DND-41 (cell line): ENCODE measurements around the gene DEK.

Experiments
- ATAC-seq: fragments of 200-7000 bp; cut with Tn5 transposase; 3 replicates; pipeline ENCODE4 v1.9.1; 2021; ENCODE audit warnings: low read depth; ENCODE audit not compliant: insufficient read depth
- DNase-seq: peaks from one replicate; pipeline ENCODE4 v3.0.0-alpha.2; 2020
- H2AFZ ChIP-seq: 2 replicates; pipeline ENCODE4 v1.6.0; 2012; ENCODE audit warnings: low read depth, low read length
- H3K27ac ChIP-seq: 2 replicates; pipeline ENCODE4 v1.5.1; 2012; ENCODE audit warnings: low read length, inconsistent platforms
- H3K27me3 ChIP-seq: fragments of 200-600 bp; sonication (generic); 2 replicates; pipeline ENCODE4 v1.6.0; 2012; ENCODE audit warnings: low read length, mild to moderate bottlenecking, inconsistent platforms; ENCODE audit not compliant: insufficient read depth, poor library complexity
- H3K36me3 ChIP-seq: 2 replicates; pipeline ENCODE4 v1.5.1; 2012; ENCODE audit warnings: low read length, inconsistent platforms; ENCODE audit not compliant: insufficient read depth
- H3K4me1 ChIP-seq: 2 replicates; pipeline ENCODE4 v1.5.1; 2012; ENCODE audit warnings: mild to moderate bottlenecking, low read length; ENCODE audit not compliant: insufficient read depth
- H3K4me2 ChIP-seq: 2 replicates; pipeline ENCODE4 v1.6.0; 2012; ENCODE audit warnings: mild to moderate bottlenecking, moderate library complexity, low read length, inconsistent platforms; ENCODE audit not compliant: insufficient read depth
- H3K4me3 ChIP-seq, 2 experiments: fragments of 200-600 bp in 1 of 2; shearing (Covaris generic) in 1 of 2; 2 replicates each; pipeline ENCODE4 v1.5.1; 2012 to 2016; ENCODE audit warnings: inconsistent platforms in 2 of 2, low read length in 2 of 2, mild to moderate bottlenecking in 2 of 2, low read depth in 1 of 2, moderate library complexity in 1 of 2
- H3K79me2 ChIP-seq: 2 replicates; pipeline ENCODE4 v1.6.0; 2012; ENCODE audit warnings: low read length, inconsistent platforms; ENCODE audit not compliant: insufficient read depth
- H3K9ac ChIP-seq: 2 replicates; pipeline ENCODE4 v1.6.0; 2012; ENCODE audit warnings: low read depth, mild to moderate bottlenecking, inconsistent platforms, low read length, moderate library complexity
- H3K9me3 ChIP-seq: 2 replicates; pipeline ENCODE4 v1.5.1; 2012; ENCODE audit warnings: low read length, moderate library complexity, mild to moderate bottlenecking, inconsistent platforms; ENCODE audit not compliant: insufficient read depth, severe bottlenecking
- H4K20me1 ChIP-seq: 2 replicates; pipeline ENCODE4 v1.6.0; 2012; ENCODE audit warnings: low read length; ENCODE audit not compliant: insufficient read depth
- EZH2 ChIP-seq: IDR thresholded peaks from 3 replicates; pipeline ENCODE4 v1.6.1; 2012; ENCODE audit warnings: borderline replicate concordance, low read depth, mild to moderate bottlenecking, moderate library complexity, low read length, inconsistent platforms; ENCODE audit not compliant: severe bottlenecking
- TF ChIP-seq, protein P1 (sequence below): IDR thresholded peaks from 2 replicates; pipeline ENCODE4 v1.5.1; 2012; ENCODE audit warnings: borderline replicate concordance, low read length, moderate library complexity, mild to moderate bottlenecking; ENCODE audit not compliant: poor library complexity, severe bottlenecking; ENCODE audit errors: extremely low read depth

Gene DEK

DNA sequence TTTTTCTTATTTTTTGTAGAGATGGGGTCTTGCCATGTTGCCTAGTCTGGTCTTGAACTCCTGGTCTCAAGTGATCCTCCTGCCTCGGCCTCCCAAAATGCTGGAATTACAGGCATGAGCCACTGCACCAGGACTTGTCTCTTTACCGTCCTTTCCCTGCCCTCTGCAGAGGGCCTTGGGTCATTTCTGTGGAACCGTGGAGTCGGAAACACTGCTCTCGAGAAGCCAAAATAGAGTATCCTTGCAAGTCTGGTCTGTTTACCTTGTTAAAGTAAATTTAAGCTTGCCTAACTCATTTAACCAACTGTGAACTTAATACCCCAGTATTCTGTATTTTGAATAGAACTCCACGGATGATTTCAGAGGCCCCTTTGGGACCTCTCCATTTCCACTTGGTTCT lies 57.7 kb downstream of the DEK start:
- Histone ChIP-seq H4K20me1 (no peaks in the 10 kb centered on the region), H3K9me3 (no peaks in the 10 kb centered on the region), H3K9ac (no peak overlapping the region), H3K27ac (no peak overlapping the region), H3K79me2 (no peaks in the 10 kb centered on the region), H3K4me3 (no peak overlapping the region), H3K36me3 (0 out of 2 replicates have a peak, but pooled peaks cover 1% of the 10 kb centered on the region), H2AFZ (no peak overlapping the region), H3K4me1 (no peaks in the 10 kb centered on the region), H3K4me2 (no peak overlapping the region), H3K27me3 (no peaks in the 10 kb centered on the region)
- ATAC-seq (no peak), DNase-seq (no peak)
- TF ChIP-seq, protein P1, sequence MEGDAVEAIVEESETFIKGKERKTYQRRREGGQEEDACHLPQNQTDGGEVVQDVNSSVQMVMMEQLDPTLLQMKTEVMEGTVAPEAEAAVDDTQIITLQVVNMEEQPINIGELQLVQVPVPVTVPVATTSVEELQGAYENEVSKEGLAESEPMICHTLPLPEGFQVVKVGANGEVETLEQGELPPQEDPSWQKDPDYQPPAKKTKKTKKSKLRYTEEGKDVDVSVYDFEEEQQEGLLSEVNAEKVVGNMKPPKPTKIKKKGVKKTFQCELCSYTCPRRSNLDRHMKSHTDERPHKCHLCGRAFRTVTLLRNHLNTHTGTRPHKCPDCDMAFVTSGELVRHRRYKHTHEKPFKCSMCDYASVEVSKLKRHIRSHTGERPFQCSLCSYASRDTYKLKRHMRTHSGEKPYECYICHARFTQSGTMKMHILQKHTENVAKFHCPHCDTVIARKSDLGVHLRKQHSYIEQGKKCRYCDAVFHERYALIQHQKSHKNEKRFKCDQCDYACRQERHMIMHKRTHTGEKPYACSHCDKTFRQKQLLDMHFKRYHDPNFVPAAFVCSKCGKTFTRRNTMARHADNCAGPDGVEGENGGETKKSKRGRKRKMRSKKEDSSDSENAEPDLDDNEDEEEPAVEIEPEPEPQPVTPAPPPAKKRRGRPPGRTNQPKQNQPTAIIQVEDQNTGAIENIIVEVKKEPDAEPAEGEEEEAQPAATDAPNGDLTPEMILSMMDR: no peak
- TF ChIP-seq EZH2: no peak

DNA sequence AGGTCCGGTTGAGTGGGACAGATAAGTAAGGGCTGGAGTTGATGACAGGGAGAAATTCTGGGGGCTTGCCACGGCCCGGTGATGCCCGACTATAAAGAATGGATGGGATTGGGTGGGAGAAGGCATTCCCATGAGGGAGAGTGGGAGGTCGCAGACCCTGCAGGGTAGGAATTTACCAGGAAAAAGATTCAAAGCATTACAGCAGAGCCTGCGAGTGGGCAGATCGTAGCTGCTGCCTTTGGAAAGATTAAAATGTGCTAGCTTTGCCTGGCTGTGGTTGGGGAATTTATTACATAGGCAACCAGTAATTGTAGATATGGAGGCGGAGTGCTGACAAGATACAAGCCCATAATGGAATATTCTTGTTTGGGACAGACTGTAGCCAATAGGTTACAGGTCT lies 59.6 kb downstream of the DEK start:
- Histone ChIP-seq H3K4me2 (no peak overlapping the region), H3K27ac (no peak overlapping the region), H3K36me3 (0 out of 2 replicates have a peak, but pooled peaks cover 4% of the 10 kb centered on the region), H4K20me1 (no peaks in the 10 kb centered on the region), H3K4me3 (no peak overlapping the region), H3K9ac (no peak overlapping the region), H3K9me3 (no peaks in the 10 kb centered on the region), H2AFZ (no peak overlapping the region), H3K4me1 (no peaks in the 10 kb centered on the region), H3K27me3 (no peaks in the 10 kb centered on the region), H3K79me2 (no peaks in the 10 kb centered on the region)
- TF ChIP-seq EZH2: no peak
- TF ChIP-seq, protein P1: no peak
- DNase-seq (no peak), ATAC-seq (no peak)

DNA sequence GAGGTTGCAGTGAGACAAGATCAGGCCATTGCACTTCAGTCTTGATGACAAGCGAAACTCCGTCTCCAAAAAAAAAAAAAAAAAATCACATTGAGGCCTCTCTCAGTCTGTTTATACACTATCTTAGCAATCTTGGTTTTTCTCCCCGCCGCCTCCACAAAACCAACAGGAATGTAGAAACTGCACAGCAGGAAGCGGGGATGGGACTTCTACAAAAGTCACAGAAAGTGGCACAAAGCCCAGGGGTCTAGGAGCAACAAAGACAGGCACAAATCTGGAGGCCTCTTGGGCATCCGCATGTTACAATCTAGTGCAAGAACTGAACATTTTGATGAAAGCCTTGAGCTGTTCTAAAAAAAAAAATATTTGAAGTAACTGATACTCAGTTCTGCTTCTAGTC lies 60.5 kb downstream of the DEK start:
- H3K27ac ChIP-seq: no peak overlapping the region
- no peaks in the 10 kb centered on the region for H3K79me2 ChIP-seq
- H3K4me2 ChIP-seq: no peak overlapping the region
- 0 out of 2 replicates have a peak, but pooled peaks cover 4% of the 10 kb centered on the region for H3K36me3 ChIP-seq
- ATAC-seq (no peak), DNase-seq (no peak)
- no peak overlapping the region for H3K9ac ChIP-seq
- TF ChIP-seq EZH2: no peak
- TF ChIP-seq, protein P1: no peak
- no peak overlapping the region for H3K4me3 ChIP-seq
- no peak overlapping the region for H2AFZ ChIP-seq
- H3K4me1 ChIP-seq: no peaks in the 10 kb centered on the region
- H3K9me3 ChIP-seq: no peaks in the 10 kb centered on the region
- H4K20me1 ChIP-seq: no peaks in the 10 kb centered on the region
- H3K27me3 ChIP-seq: no peaks in the 10 kb centered on the region

DNA sequence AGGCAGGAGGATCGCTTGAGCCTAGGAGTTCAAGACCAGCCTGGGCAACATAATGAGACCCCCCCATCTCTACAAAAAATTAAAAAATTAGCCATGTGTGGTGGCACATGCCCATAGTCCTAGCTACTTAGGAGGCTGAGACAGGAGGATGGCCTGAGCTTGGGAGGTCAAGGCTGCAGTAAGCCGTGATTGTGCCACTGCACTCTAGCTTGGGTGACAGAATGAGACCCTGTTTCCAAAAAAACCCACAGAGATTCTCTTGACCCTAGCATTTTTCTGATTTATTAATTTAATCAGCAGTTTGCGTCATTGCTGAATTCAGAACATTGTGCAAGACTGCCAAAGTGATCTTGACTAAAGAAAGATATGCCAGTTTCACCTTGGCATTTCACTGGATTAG lies 72.3 kb downstream of the DEK start:
- Histone ChIP-seq H3K79me2 (no peaks in the 10 kb centered on the region), H3K36me3 (peaks cover 3% of the 10 kb centered on the region; the same call in 1 of the 2 replicates), H2AFZ (no peak overlapping the region), H3K27ac (no peak overlapping the region), H3K4me3 (no peak overlapping the region), H3K4me2 (no peak overlapping the region), H4K20me1 (no peaks in the 10 kb centered on the region), H3K4me1 (no peaks in the 10 kb centered on the region), H3K27me3 (no peaks in the 10 kb centered on the region), H3K9ac (no peak overlapping the region), H3K9me3 (no peaks in the 10 kb centered on the region)
- TF ChIP-seq, protein P1: no peak
- no peak for DNase-seq
- ATAC-seq: no peak
